AG09309 (cell line): ENCODE measurements around the gene IKZF3.

Experiments used
- DNase-seq: peaks from one replicate; pipeline ENCODE4 v3.0.0-alpha.2; 2010; ENCODE audit warnings: low read depth
- H3K4me3 ChIP-seq: 2 replicates; pipeline ENCODE4 v1.5.1; 2011; ENCODE audit warnings: mild to moderate bottlenecking, low read depth, low read length, moderate library complexity; ENCODE audit not compliant: control insufficient read depth
- TF ChIP-seq, protein P1 (sequence below): IDR thresholded peaks from 2 replicates; pipeline ENCODE4 v1.5.1; 2011; ENCODE audit warnings: mild to moderate bottlenecking, low read depth, low read length, inconsistent platforms; ENCODE audit not compliant: insufficient read depth, control insufficient read depth; ENCODE audit errors: missing control alignments

The IKZF3 gene

DNA sequence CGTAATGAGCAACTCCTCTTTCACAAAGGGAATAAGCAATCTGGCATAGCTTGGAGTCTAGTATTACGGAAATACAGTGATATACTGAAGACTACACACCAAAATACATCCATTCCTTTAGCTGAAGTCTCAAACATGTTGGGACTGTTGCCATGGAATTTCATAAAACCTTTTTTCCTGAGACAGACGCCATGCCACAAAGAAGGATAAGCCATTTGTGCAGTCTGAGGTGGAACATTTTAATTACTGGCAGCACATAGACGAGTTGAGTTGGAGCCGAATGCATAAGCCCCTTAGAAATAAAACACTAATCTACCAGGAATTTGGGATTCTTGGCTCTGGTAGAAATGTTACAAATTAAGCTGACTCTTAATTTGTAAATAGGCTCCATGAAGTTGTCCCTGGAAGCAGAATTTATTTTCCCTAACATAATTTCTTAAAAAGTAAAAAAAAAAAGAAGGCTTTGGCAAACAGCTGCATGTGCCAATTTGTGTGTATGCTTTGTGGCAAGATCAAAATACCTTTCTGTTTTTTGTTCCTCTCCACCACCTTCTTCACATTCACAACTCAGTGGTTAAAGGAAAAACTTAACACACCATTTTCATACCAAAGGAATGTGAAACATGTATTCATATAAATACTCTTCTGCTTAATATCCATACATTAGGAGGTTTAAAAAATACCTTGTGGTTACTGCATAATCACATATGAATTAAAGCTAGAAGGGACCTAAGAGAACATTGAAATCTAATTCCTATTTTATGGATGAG is 100.9 kb downstream of the IKZF3 start:
- DNase-seq: no peak
- TF ChIP-seq, protein P1, sequence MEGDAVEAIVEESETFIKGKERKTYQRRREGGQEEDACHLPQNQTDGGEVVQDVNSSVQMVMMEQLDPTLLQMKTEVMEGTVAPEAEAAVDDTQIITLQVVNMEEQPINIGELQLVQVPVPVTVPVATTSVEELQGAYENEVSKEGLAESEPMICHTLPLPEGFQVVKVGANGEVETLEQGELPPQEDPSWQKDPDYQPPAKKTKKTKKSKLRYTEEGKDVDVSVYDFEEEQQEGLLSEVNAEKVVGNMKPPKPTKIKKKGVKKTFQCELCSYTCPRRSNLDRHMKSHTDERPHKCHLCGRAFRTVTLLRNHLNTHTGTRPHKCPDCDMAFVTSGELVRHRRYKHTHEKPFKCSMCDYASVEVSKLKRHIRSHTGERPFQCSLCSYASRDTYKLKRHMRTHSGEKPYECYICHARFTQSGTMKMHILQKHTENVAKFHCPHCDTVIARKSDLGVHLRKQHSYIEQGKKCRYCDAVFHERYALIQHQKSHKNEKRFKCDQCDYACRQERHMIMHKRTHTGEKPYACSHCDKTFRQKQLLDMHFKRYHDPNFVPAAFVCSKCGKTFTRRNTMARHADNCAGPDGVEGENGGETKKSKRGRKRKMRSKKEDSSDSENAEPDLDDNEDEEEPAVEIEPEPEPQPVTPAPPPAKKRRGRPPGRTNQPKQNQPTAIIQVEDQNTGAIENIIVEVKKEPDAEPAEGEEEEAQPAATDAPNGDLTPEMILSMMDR: no peak
- no peak overlapping the region for H3K4me3 ChIP-seq

DNA sequence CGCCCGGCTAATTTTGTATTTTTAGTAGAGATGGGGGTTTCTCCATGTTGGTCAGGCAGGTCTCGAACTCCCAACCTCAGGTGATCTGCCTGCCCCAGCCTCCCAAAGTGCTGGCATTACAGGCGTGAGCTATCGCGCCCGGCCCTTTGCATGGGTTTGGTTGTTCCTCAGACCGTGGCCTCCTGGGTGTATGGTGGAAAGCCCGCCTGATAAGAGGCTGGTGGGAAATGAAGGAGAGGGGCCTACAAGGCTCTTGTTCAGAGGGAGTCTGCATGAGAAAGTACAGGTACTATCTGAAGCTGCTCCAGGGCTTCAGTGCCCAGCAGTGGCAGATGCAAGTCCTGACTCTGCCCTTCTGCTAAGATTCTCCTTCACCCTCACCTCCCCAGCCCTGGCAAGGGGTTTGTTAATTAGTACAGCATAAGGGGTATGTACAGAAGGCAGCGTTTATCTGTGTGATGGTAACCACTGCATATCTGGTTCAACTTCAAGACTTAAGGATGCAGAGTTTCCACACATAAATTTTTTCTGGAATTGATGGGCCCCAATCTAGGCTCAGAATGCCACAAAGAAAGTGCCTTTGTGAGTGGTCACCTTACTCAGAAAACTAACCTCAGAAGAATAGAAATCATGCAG is 102.1 kb downstream of the IKZF3 start:
- no peak for DNase-seq
- no peak overlapping the region for H3K4me3 ChIP-seq
- TF ChIP-seq, protein P1: no peak

DNA sequence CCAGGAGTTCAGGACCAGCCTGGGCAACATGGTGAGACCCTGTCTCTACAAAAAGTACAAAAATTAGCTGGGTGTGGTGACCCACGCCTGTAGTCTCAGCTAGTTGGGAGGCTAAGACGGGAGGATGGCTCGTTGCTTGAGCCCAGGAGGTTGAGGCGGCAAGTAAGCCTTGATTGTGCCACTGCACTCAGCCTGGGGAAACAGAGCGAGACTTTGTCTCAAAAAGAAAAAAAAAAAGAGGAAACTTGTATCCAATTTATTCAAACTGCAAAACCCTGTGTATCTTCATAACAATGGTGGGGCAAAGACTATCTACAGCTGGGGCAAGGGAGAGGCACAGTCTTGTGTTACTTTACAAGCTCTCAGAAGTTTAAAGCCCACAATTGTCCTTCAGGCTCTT is 104.9 kb downstream of the IKZF3 start:
- TF ChIP-seq, protein P1: no peak
- DNase-seq: no peak
- H3K4me3 ChIP-seq: no peak overlapping the region

DNA sequence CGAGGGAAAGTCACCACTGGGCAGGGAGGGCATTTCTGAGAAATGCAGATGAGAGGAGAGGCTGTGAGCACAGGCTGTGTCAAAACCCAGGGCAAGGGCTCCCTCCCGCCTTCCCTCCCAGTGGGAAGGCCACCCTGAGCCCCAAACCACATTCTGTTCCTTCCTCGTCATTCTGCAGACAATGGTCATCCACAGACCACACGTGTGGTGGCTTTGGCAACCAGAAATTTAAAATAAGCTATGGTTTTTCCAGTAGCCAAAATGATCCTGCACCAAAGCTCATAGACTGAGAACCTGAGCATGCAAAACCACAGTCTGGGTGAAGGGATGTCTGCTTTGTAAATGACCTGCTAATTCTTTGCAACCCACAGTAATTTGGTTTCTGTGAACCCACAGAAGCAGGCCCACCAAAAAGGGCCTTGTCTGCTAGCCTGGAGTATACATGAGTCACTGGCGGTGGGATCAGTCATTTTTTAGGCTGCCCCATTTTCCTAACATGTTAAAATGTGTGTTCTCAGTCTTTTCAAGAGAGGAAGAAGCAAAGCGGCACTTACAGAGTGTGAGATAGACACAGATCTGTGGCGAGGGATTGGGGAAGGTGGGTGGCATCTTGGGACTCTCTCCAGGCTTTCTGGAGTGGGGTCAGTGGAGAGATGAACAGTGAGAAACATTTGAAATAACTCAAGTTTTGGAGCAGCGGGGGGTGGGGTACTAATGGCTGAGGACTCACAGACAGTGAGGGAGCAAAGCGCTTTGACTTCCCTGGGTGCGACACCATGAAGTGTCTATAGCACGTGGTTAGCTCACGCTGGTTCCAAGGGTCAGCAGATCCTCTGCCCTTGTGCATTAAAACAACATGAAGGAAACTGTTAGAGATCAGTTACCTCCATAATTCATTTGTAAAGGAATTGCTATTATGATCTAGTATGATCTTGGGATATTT is 105.9 kb downstream of the IKZF3 start:
- no peak for DNase-seq
- TF ChIP-seq, protein P1: no peak
- H3K4me3 ChIP-seq: no peak overlapping the region

DNA sequence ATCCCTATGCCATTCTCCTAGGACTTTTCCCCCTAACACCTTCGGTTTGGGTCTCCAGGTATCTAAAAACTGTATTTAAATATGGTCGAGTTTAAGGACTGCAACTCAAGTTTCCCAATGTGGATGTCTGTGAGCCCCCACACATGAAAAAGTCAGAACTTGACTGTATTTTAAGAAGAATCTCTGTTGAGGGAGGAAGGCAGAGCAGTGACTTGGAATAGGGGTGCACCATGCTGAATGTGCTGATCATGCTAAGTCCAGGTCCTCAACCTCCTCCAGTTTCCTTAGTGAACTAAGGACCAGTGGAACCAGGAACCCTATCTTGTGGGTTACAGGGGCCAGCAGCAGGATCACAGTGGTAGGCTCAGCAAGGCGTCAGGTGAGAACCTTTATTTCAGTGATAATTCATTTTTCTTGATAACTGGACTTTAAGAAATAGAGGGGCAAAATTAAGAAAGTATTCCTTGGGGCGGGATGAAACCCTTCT is 106.9 kb downstream of the IKZF3 start:
- TF ChIP-seq, protein P1: no peak
- no peak for DNase-seq
- H3K4me3 ChIP-seq: no peak overlapping the region

DNA sequence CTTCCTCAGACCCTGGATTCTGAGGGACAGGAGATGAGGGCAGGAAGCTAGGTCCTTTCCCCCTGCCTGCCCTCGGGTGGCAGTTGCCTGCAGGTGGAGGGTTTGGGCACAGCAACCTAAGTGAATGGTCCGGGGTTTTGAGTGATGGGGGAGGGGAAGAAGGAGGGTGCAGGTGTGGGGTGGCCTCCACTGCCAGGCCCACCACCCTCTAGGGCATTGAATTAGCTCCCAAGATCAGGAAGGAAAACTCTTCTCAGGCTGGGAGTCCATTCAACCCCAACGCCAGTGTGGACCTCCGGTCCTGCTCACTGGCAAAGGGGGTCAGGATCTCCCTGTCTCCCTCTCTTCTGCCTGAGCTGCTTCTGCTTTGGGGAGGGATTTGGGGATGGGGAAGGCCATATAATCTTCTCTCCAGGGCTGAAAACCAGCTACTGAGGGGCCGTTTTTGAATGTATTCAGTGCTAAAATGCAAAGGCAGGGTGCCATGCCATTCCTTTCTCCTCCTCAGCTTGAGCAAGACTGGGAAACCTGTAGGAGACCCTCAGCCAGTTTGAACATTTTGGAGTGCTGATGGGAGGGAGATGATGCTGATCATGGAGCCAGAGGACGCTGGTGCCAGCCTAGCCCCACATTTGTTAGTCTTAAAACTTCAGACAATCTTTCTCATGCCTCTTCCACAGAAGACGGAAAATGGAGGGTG is 107.6 kb downstream of the IKZF3 start:
- TF ChIP-seq, protein P1: no peak
- no peak for DNase-seq
- no peak overlapping the region for H3K4me3 ChIP-seq
